Mesenteric fat pad (tissue), 1 donor: ENCODE data around the gene AUTS2. TPM values are rescaled to one million over a fixed set of nuclear protein-coding genes. Genes with fewer than 3 reads are reported as not detected.

Source experiments
- DNase-seq: peaks from one replicate; pipeline ENCODE4 v3.0.0-alpha.2; 2020; ENCODE audit warnings: low spot score
- total RNA-seq: library from RNA; stranded (reverse); fragmentation: NEBNext Ultra II Directional; extraction: Animal tissue kit (Norgen Biotek cat#: 25700); gene quantifications from one replicate; pipeline ENCODE4 v1.2.1, GENCODE V29; 2021
- donor health status: DM: yes; HTN: yes; CAD: no.

AUTS2 gene
- total RNA-seq, 1 donor from 2014 or later: 28.1 TPM

- DNase-seq: no peak
Observed at GRCh38 chr7:69880840-69881239, 282.6 kb downstream of the AUTS2 start.

- DNase-seq: no peak
Observed at GRCh38 chr7:69882269-69882668, 284.0 kb downstream of the AUTS2 start.

- no peak for DNase-seq
Observed at GRCh38 chr7:69883399-69883891, 285.2 kb downstream of the AUTS2 start.

GRCh38 chr7:69885431-69885830 lies 287.2 kb downstream of the AUTS2 start:
- DNase-seq: no peak

- no peak for DNase-seq
Observed at GRCh38 chr7:69889338-69889975, 291.2 kb downstream of the AUTS2 start.

GRCh38 chr7:69889976-69890351 lies 291.7 kb downstream of the AUTS2 start:
- no peak for DNase-seq

GRCh38 chr7:69892790-69893189 lies 294.5 kb downstream of the AUTS2 start:
- DNase-seq: no peak

GRCh38 chr7:69893906-69894305 lies 295.6 kb downstream of the AUTS2 start:
- DNase-seq: no peak

GRCh38 chr7:69895446-69895845 lies 297.2 kb downstream of the AUTS2 start:
- no peak for DNase-seq

- no peak for DNase-seq
Observed at GRCh38 chr7:69896121-69896520, 297.8 kb downstream of the AUTS2 start.

- no peak for DNase-seq
Observed at GRCh38 chr7:69898189-69898588, 299.9 kb downstream of the AUTS2 start.

- no peak for DNase-seq
Observed at GRCh38 chr7:69903410-69903809, 305.1 kb downstream of the AUTS2 start.

- no peak for DNase-seq
Observed at GRCh38 chr7:69906283-69906995, 308.2 kb downstream of the AUTS2 start.

- no peak for DNase-seq
Observed at GRCh38 chr7:69907720-69908119, 309.4 kb downstream of the AUTS2 start.

GRCh38 chr7:69908454-69908853 lies 310.2 kb downstream of the AUTS2 start:
- no peak for DNase-seq

GRCh38 chr7:69910150-69910549 lies 311.9 kb downstream of the AUTS2 start:
- DNase-seq: no peak

- DNase-seq: no peak
Observed at GRCh38 chr7:69911337-69911736, 313.1 kb downstream of the AUTS2 start.

GRCh38 chr7:69912141-69912540 lies 313.9 kb downstream of the AUTS2 start:
- no peak for DNase-seq

- DNase-seq: no peak
Observed at GRCh38 chr7:69912846-69913245, 314.6 kb downstream of the AUTS2 start.

- no peak for DNase-seq
Observed at GRCh38 chr7:69919426-69920111, 321.3 kb downstream of the AUTS2 start.

- no peak for DNase-seq
Observed at GRCh38 chr7:69920797-69921196, 322.5 kb downstream of the AUTS2 start.
